H1 (cell line): ENCODE results near the gene TBR1. TPM values are rescaled to one million over a fixed set of nuclear protein-coding genes. Genes with fewer than 3 reads are reported as not detected.

Source experiments
- ATF2 ChIP-seq: IDR thresholded peaks from 2 replicates; pipeline ENCODE4 v1.6.1; 2012; ENCODE audit warnings: low read length, inconsistent platforms
- BRCA1 ChIP-seq: IDR thresholded peaks from 2 replicates; pipeline ENCODE4 v1.6.1; 2012; ENCODE audit warnings: low read depth, low read length, improper control_type of control experiment
- CBX8 ChIP-seq: fragments of 300-800, 300-1000 bp; sonication (generic); IDR thresholded peaks from 2 replicates; pipeline ENCODE4 v1.7.1; 2016; ENCODE audit warnings: low read depth, low read length, borderline replicate concordance
- CEBPB ChIP-seq: IDR thresholded peaks from 2 replicates; pipeline ENCODE4 v1.6.1; 2012; ENCODE audit warnings: low read depth, low read length
- CHD1 ChIP-seq: IDR thresholded peaks from 2 replicates; pipeline ENCODE4 v1.6.1; 2012; ENCODE audit warnings: low read depth, low read length, improper control_type of control experiment
- GABPA ChIP-seq: IDR thresholded peaks from 2 replicates; pipeline ENCODE4 v1.6.1; 2011; ENCODE audit warnings: mild to moderate bottlenecking, low read length, moderate library complexity, borderline replicate concordance; ENCODE audit not compliant: insufficient read depth
- KDM1A ChIP-seq: fragments of 200-600, 300-600 bp; sonication (generic); IDR thresholded peaks from 2 replicates; pipeline ENCODE4 v1.7.1; 2016; ENCODE audit warnings: mild to moderate bottlenecking, low read length, borderline replicate concordance
- NANOG ChIP-seq: IDR thresholded peaks from 2 replicates; pipeline ENCODE4 v1.6.1; 2011; ENCODE audit warnings: low read length, low read depth, mild to moderate bottlenecking, inconsistent platforms; ENCODE audit not compliant: insufficient read depth, poor library complexity, severe bottlenecking
- POLR2AphosphoS5 ChIP-seq: IDR thresholded peaks from 2 replicates; pipeline ENCODE4 v1.6.1; 2011; ENCODE audit warnings: low read depth, low read length
- RAD21 ChIP-seq, 2 experiments: IDR thresholded peaks in 1 of 2; conservative IDR thresholded peaks in 1 of 2; 2 replicates each; pipeline ENCODE4 v1.6.1; 2011; ENCODE audit warnings: low read depth in 2 of 2, low read length in 2 of 2, improper control_type of control experiment in 1 of 2, inconsistent platforms in 1 of 2, mild to moderate bottlenecking in 1 of 2, moderate library complexity in 1 of 2
- RNF2 ChIP-seq: fragments of 200-900, 300-1000 bp; sonication (generic); IDR thresholded peaks from 2 replicates; pipeline ENCODE4 v1.7.1; 2016; ENCODE audit warnings: borderline replicate concordance, low read depth, mild to moderate bottlenecking, antibody characterized with exemption, low read length; ENCODE audit not compliant: poor library complexity, severe bottlenecking; ENCODE audit errors: missing control alignments
- SAP30 ChIP-seq: fragments of 300-600 bp; sonication (generic); IDR thresholded peaks from 2 replicates; pipeline ENCODE4 v1.7.1; 2012; ENCODE audit warnings: low read length, moderate library complexity, mild to moderate bottlenecking, inconsistent platforms; ENCODE audit not compliant: insufficient read depth, insufficient replicate concordance
- TBP ChIP-seq: IDR thresholded peaks from 2 replicates; pipeline ENCODE4 v1.6.1; 2011; ENCODE audit warnings: low read depth, low read length, improper control_type of control experiment
- TEAD4 ChIP-seq: IDR thresholded peaks from 2 replicates; pipeline ENCODE4 v1.6.1; 2012; ENCODE audit warnings: low read depth, low read length, inconsistent platforms, mixed read lengths
- USF2 ChIP-seq: IDR thresholded peaks from 2 replicates; pipeline ENCODE4 v1.6.1; 2011; ENCODE audit warnings: low read length, improper control_type of control experiment
- polyA plus RNA-seq, 7 experiments: library from polyadenylated mRNA; depleted of rRNA in 3 of 7; stranded (reverse) in 5 of 7; unstranded in 2 of 7; fragments of >200 nt in 5 of 7; fragments of 200-250 nt in 2 of 7; gene quantifications; 1 replicate in 5 of 7; 2 replicates in 1 of 7; 4 replicates in 1 of 7; pipeline versions ENCODE4 v1.2.1 to v1.2.3, GENCODE V29; 2011 to 2013; ENCODE audit warnings: missing spikeins in 2 of 7, mixed read lengths in 2 of 7
- total RNA-seq: library from RNA; stranded (reverse); fragmentation: NEBNext Ultra II Directional; extraction: Animal tissue kit (Norgen Biotek cat#: 25700); gene quantifications from 2 replicates; pipeline ENCODE4 v1.2.1, GENCODE V29; 2021
- TF ChIP-seq, protein P1 (sequence below): IDR thresholded peaks from 2 replicates; pipeline ENCODE4 v1.6.1; 2012; ENCODE audit warnings: inconsistent platforms
- TF ChIP-seq, protein P2 (sequence below): IDR thresholded peaks from 2 replicates; pipeline ENCODE4 v1.6.1; 2012; ENCODE audit warnings: inconsistent platforms

The TBR1 gene
- total and polyA plus RNA-seq, 2 of the 8 experiments (the other 6 are each of a cell fraction or from before 2014, with no cell fraction given): not detected

DNA sequence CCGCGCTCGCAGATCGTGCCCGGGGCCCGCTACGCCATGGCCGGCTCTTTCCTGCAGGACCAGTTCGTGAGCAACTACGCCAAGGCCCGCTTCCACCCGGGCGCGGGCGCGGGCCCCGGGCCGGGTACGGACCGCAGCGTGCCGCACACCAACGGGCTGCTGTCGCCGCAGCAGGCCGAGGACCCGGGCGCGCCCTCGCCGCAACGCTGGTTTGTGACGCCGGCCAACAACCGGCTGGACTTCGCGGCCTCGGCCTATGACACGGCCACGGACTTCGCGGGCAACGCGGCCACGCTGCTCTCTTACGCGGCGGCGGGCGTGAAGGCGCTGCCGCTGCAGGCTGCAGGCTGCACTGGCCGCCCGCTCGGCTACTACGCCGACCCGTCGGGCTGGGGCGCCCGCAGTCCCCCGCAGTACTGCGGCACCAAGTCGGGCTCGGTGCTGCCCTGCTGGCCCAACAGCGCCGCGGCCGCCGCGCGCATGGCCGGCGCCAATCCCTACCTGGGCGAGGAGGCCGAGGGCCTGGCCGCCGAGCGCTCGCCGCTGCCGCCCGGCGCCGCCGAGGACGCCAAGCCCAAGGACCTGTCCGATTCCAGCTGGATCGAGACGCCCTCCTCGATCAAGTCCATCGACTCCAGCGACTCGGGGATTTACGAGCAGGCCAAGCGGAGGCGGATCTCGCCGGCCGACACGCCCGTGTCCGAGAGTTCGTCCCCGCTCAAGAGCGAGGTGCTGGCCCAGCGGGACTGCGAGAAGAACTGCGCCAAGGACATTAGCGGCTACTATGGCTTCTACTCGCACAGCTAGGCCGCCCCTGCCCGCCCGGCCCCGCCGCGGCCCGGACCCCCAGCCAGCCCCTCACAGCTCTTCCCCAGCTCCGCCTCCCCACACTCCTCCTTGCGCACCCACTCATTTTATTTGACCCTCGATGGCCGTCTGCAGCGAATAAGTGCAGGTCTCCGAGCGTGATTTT, 7.6 kb downstream of the TBR1 start (continued):
- TF ChIP-seq USF2 (no peak), NANOG (no peak), RAD21 (IDR thresholded peaks at IDR 0.05 in 1 of 2, conservative IDR thresholded peaks at IDR 0.05 in 1 of 2; ENCODE audit: low read depth in 2 of 2, low read length in 2 of 2) (no peak), TBP (peak; percentile 20; the same call in 1 of the 2 replicates), CBX8 (0 out of 2 replicates have a peak, but pooled peaks have one; percentile 57), ATF2 (no peak), POLR2AphosphoS5 (no peak), CHD1 (no peak), RNF2 (peak; percentile 80), SAP30 (no peak), TEAD4 (no peak), CEBPB (no peak), BRCA1 (no peak), KDM1A (no peak), GABPA (no peak)
- TF ChIP-seq, protein P1, sequence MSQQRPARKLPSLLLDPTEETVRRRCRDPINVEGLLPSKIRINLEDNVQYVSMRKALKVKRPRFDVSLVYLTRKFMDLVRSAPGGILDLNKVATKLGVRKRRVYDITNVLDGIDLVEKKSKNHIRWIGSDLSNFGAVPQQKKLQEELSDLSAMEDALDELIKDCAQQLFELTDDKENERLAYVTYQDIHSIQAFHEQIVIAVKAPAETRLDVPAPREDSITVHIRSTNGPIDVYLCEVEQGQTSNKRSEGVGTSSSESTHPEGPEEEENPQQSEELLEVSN: peak; percentile 48; the same call in 1 of the 2 replicates
- TF ChIP-seq, protein P2, sequence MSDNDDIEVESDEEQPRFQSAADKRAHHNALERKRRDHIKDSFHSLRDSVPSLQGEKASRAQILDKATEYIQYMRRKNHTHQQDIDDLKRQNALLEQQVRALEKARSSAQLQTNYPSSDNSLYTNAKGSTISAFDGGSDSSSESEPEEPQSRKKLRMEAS: peak; percentile 52; the same call in 1 of the 2 replicates
